Neural progenitor cell (in vitro differentiated cells): ENCODE results near the gene PDXP.

Source experiments
- EZH2 ChIP-seq: fragments of 200-600 bp; sonication (generic); IDR thresholded peaks from 2 replicates; pipeline ENCODE4 v1.6.1; 2017; ENCODE audit warnings: antibody characterized with exemption, mild to moderate bottlenecking, moderate library complexity
- TF ChIP-seq, protein P1 (sequence below): fragments of 200-600 bp; sonication (generic); IDR thresholded peaks from 2 replicates; pipeline ENCODE4 v1.5.1; 2017; ENCODE audit warnings: antibody characterized with exemption, mild to moderate bottlenecking

DNA sequence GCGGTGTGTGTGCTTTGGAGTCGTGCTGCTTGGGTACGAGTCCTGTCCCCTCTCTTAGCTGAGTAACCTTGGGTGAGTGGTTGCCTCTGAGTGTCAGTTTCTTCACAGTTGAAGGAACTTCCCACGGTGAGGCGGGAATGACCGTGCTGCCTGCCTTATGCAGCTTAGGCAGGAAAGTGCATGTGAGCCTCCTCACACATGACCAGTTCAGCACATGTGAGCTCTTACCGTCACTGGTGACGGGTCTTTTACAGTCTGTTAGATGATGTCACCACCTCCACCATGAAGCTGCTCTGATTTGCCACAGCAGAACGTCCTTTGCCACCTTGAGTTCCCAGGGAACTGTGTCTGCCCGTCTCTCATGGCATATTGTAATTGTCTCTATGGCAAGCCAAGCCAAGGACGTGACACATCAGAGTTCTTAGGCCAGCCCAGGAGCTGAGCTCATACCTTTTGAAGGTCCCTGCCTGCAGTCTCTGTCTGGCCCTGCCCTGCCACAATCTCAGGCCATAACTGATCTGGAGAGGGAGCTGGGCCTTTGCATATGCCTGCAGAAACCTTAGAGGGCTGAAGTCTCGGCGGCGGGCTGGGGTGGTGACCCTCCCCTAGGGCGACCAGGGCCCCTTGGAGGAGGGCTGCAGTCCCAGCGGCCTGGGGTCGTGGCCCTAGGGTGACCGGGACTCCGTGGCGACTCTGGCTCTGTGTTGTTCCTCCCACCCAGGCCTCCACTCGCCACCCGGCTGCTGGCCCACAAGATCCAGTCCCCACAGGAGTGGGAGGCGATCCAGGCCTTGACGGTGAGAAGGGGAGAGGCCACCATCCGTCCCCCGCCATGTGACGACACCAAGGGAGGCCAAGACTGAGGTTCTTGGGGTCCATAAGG, 42.1 kb upstream of the PDXP start:
- no peak for TF ChIP-seq EZH2
- TF ChIP-seq, protein P1, sequence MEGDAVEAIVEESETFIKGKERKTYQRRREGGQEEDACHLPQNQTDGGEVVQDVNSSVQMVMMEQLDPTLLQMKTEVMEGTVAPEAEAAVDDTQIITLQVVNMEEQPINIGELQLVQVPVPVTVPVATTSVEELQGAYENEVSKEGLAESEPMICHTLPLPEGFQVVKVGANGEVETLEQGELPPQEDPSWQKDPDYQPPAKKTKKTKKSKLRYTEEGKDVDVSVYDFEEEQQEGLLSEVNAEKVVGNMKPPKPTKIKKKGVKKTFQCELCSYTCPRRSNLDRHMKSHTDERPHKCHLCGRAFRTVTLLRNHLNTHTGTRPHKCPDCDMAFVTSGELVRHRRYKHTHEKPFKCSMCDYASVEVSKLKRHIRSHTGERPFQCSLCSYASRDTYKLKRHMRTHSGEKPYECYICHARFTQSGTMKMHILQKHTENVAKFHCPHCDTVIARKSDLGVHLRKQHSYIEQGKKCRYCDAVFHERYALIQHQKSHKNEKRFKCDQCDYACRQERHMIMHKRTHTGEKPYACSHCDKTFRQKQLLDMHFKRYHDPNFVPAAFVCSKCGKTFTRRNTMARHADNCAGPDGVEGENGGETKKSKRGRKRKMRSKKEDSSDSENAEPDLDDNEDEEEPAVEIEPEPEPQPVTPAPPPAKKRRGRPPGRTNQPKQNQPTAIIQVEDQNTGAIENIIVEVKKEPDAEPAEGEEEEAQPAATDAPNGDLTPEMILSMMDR, result no peak
